GM21786 (cell line): Measurements from ENCODE around the gene CSF2.

Experiments
- ATAC-seq: cut with Tn5 transposase; IDR thresholded peaks from one replicate; pipeline ENCODE4 v1.9.1; 2021; ENCODE audit not compliant: unreplicated experiment

The CSF2 gene

DNA sequence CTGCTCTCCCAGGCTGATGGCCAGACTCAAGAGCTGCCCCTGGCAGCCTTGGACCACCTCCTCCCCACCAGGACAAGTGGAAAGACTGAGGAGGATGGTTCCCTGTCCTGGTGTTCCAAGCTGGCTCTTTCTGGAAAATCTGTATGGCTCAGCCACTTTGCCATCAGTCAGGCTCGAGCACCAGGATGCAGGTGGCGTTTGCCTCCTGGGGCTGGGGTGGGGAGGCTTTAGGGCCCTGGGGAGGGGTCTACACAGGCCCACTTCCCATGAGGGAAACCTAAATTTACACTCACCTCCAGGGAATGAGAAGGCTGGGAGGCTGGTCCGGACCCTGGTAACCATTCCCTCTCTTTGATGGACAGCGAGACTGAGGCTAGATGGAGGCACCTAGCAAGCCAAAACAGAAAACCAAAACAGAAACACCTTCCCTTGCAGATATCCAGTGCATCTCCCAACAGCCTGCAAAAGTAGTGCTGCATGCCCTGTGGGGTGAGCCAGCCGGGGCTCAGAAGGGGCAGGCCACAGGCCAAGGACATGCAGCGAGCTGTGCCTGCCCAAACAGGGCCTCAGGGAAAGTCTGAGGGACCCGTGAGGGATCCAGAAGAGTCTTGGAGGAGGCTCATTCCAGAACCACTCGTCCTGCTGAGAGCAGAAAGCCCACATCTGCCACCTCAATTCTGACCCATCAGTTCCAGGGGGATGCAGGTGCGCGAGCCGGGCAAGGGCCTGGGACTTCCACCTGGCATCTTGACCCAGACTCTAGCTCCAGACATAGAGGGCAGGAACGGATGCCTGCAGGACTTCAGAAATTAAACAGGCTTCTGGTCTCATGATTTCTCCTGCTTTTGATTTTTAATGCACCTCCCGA is 5.4 kb upstream of the CSF2 start:
- ATAC-seq, result no peak

DNA sequence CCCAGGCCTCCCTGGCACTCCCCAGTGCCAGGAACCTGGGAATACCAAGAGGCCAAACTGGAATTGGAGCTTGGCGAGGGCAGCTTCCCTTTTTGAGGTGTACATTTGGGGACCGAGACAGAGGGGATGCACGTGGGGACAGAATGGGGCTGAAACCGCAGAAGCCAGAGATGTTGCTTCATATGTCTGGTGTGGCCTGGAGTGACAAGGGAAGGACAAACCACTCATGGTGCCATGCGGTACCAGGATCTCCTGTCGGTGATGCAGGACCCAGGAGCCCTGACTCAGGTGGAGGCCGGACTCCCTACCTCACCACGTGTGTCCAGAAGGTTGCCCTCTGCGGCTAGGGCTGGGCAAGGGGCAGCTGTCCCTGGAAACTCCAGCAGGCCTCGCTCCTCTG is 4.0 kb upstream of the CSF2 start:
- no peak for ATAC-seq

DNA sequence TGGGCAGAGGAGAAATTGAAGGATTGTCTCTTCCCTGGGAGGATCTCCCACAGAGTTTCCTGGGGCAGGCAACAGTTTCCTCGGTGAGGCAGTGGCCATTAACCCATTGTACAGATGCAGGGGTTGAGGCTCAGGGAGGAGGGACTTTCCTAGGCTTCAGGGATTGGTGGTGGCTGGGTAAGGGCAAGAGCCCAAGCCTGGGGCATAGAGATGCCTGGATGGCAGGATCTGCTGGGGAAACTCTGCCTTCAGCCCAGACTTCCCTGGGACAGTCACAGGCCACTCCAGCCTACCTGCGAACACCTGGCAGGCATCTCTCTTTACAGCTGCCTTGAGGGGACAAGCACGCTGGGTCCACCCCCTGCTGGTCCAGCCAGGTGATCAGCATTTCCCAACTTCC is 3.6 kb upstream of the CSF2 start:
- ATAC-seq, result no peak

DNA sequence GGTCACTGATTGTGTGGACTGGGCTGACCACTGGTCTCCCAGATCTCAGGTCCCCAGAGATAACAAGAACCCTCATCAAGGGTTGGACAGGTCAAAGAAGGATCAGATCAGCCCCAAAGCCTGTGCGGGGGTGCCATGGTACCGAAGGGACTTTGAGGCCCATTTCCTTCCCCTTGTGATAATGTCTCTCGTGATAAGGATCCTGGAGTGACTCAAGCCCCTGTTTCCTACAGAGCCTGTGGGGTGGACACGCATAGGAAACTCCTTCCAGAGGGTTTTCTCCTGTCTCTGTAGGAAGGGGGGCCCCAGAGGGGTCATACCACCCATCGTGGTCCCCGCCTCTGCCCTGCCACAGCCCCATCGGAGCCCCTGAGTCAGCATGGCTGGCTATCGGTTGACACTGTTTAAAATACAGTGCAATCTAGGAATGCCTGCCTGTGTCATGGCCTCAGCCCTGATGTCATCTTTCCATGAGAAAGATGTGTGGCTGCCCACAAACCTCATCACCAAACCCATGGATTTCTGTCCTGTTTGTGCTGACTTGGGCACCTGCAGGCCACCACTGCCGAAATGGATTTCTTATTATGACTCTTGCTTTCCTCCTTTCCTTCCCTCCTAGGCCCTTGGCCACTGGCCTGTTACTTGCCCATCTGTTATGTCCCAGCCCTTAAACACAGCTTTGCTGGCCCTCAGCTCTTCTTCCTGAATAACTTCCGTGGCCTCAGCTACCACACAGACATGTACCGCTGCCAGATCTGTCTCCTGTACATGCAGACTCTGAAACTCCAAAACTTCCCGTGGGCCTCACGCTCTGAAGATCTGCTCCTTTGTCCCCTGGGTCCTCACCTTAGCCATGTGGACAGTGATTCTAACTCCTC is 2.9 kb upstream of the CSF2 start:
- ATAC-seq, result no peak

DNA sequence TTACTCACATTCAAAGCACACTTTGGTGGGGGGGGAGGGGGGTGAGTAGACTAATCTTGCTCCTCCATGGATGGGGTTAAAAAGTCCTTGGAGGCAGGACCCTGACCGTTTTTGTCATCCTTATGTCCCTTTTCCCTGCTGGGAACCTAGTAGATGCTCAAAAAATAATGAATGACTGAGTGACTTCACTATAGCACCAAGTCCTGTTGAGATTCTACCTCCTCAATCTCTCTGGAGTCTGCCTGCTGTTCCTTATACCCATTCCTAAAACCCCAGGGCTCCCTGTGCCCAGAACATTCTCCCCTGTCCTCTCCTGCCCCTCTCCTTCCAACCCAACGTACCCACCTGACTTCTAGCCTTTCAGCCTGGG is 2.3 kb upstream of the CSF2 start:
- no peak for ATAC-seq

DNA sequence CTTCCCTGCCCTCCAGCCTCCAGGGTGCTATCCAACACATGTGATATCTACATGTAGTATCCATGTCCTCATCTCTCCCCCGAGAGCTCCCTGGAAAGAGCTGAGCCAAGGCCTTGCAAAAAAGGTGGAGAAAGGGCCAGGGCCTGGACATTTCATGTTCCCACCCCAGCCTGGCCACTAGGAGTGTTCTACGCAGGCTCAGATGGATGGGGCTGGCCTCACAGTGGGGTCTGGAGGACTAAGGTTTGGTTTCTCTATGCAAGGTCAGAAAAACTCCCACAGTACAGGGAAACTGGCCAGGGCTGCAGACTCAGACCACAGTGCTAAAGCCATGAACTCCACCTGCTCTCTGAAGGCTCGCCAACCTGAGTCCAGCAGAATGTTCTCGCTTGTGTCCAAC is 1.5 kb upstream of the CSF2 start:
- ATAC-seq, result no peak

DNA sequence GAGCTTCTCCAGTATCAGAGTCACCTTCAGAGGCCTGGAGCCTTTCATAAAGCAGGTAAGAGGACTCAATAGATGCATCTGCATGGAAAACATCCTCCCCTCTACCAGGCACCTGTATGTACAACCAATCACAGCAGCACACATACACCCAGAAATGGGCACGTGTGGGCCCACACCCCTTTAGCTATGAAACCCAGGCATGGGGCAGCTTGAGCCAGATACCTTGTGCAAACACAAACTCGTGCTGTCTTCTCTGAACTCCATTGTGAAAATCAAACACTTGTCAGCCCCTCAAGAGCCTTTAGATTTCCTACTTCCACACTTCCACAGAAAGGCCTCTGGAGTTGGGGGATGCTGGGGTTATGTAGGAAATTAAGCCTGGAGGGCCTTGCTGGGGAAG is 1.1 kb upstream of the CSF2 start:
- ATAC-seq, result no peak

DNA sequence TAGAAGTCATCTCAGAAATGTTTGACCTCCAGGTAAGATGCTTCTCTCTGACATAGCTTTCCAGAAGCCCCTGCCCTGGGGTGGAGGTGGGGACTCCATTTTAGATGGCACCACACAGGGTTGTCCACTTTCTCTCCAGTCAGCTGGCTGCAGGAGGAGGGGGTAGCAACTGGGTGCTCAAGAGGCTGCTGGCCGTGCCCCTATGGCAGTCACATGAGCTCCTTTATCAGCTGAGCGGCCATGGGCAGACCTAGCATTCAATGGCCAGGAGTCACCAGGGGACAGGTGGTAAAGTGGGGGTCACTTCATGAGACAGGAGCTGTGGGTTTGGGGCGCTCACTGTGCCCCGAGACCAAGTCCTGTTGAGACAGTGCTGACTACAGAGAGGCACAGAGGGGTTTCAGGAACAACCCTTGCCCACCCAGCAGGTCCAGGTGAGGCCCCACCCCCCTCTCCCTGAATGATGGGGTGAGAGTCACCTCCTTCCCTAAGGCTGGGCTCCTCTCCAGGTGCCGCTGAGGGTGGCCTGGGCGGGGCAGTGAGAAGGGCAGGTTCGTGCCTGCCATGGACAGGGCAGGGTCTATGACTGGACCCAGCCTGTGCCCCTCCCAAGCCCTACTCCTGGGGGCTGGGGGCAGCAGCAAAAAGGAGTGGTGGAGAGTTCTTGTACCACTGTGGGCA is 642 bp downstream of the CSF2 start:
- ATAC-seq, result no peak

DNA sequence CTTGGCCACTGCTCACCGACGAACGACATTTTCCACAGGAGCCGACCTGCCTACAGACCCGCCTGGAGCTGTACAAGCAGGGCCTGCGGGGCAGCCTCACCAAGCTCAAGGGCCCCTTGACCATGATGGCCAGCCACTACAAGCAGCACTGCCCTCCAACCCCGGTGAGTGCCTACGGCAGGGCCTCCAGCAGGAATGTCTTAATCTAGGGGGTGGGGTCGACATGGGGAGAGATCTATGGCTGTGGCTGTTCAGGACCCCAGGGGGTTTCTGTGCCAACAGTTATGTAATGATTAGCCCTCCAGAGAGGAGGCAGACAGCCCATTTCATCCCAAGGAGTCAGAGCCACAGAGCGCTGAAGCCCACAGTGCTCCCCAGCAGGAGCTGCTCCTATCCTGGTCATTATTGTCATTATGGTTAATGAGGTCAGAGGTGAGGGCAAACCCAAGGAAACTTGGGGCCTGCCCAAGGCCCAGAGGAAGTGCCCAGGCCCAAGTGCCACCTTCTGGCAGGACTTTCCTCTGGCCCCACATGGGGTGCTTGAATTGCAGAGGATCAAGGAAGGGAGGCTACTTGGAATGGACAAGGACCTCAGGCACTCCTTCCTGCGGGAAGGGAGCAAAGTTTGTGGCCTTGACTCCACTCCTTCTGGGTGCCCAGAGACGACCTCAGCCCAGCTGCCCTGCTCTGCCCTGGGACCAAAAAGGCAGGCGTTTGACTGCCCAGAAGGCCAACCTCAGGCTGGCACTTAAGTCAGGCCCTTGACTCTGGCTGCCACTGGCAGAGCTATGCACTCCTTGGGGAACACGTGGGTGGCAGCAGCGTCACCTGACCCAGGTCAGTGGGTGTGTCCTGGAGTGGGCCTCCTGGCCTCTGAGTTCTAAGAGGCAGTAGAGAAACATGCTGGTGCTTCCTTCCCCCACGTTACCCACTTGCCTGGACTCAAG is 1.5 kb downstream of the CSF2 start:
- ATAC-seq, result no peak

DNA sequence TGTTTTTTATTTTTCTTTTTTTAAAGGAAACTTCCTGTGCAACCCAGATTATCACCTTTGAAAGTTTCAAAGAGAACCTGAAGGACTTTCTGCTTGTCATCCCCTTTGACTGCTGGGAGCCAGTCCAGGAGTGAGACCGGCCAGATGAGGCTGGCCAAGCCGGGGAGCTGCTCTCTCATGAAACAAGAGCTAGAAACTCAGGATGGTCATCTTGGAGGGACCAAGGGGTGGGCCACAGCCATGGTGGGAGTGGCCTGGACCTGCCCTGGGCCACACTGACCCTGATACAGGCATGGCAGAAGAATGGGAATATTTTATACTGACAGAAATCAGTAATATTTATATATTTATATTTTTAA is 2.1 kb downstream of the CSF2 start:
- no peak for ATAC-seq

DNA sequence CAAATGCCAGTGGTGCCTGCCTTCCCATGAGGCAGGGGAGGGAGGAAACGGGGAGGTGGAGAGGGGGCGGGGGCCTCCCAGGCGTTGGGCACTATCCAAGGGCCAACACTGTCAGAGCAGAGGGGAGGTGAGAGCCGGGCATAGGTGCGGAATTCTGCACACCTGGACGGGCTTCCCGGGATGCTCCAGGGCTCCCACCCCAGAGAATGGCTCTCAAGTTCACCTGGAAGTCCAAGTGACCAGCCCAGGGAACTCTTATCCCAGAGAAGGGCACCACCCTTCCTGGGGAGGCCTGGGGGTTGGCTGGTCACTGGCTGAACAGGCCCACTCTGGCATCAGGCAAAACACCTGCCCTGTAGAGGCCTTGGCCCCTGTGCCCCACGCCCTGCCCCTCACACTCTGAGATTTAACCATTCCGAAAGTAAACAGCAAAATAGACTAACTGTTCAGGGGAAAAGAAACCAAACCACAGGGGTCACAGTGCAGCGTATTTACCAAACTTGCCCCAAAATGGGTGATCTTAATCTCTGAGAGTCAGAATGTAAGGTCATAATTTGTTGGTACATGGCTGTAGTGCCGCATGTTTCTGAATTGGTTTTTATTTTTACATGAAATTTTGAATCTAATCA is 2.7 kb downstream of the CSF2 start:
- ATAC-seq, result no peak

DNA sequence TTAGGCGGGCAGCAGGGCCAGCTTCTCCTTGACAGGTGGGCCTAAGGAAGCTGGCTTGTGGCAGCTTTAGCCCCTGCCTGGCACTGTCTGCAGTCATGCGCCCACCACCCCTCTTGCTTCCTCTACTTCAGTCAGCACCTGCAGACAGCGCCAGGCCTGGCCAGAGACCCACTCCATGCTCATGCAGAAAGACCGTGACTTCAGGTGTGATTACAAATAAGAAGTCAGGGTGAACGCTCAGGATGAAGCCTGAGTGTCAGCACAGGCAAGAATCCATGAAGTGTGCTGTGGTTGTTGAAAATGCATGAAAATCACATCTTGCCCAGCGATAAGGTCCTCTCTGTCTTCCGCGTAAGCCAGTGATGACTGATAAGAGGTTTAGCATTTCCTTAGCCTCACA is 3.4 kb downstream of the CSF2 start:
- ATAC-seq, result no peak

DNA sequence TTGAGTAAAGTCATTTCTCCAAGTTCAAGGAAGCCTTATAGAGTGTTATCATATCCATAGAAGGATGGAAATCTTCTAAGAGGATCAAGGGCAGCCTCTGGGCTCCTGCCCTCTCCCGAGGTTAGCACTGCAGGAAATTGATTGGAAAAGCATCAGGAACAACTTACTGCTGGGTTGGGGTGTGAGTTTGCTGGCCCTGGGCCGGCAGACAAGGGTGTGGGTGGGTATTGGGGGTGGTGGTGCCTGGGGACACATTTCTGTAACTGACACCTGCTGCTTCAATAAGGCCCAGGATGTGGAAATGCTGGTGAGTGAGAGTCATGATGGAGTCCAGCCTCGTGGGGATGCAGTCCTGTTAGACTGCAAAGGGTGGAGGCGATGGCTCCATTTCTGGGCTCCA is 5.5 kb downstream of the CSF2 start:
- no peak for ATAC-seq

DNA sequence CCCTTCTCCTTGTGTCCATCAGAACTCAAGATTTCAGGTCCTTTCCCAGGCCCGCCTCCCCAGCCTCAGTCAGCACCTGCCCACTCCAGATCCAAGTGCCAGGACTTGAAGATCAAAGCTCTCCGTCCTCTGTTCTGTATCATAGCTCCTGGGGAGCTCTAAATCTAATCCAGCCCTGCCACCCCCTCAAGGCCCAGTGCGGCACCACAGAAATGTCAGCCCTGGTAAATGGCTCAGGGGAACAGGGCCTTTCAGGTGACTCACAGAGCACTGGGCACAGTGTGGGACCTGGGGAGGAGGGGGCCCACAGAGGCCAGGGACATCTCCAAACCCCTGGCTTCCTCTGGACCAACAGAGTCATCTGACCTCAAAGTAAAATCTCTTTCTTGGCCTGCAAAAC is 6.0 kb downstream of the CSF2 start:
- ATAC-seq, result no peak

DNA sequence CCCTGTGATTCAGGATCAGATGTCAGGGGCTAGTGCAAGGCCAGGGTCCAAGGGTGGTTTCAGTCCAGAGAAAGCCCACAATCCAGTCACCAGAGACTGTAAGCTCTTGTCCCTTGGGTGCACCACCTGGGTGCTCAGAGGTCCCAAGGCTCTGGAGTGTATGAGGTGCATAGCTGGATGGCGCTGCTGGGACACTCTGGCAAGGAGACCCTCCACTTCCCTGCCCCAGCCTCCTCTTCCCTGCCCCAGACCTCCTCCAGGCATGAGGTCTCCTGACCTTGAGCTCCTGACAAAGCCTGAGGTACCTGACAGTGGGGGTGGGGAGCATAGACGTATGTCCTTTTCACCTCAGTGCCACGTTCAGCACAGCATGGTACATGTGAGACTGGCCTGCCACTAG is 7.0 kb downstream of the CSF2 start:
- ATAC-seq, result no peak

DNA sequence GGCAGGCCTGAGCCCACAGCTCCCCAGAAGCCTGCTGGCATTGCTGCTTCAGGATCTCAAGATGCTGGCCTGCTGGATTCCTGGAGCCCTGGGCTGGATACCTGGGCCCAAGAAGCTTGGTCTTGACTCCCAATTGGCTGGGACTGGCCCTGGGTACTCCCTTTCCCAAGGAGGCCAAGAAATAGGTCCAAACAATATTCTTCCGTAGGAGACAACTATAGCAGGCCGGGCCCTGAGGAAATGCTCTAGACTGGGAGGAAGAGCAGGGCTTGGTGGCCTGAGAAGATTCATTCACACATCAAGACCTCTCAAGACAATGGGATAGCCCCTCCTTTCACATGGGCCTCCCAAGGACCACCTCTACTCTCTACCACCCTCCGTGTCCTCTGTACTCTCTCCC is 7.9 kb downstream of the CSF2 start:
- ATAC-seq, result no peak

DNA sequence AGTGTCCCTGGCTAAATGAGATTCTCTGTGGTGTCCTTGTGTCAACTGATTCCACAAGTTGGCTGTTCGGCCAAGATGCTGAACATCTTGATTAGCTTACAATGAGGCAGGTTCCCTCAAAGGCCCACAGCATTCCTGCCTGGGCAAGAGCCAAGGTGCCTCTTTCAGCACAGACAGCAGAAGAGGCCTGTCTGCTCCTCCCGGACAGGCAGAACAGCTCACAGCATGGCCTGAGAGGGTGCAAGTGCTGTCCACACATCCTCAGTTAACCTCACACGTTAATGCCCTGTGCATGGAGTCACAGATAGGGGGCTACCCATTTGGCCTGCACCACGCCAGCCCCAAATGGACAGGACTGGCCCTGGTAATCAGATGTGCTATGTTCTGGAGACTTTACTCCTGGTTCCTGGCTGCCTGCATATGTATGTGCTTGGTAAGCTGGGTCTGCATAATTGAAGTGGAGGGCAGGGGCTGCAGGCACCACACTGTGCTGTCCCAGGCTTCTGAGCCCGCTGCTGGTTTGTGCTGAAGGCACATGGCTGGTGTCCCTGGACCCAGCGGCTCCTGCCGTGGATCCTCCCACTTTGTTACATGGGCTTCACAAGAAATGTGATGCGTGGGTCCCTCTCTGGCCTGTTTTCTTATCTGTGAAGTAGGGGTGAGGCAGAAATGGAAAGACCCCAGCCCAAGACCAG is 8.9 kb downstream of the CSF2 start:
- no peak for ATAC-seq

DNA sequence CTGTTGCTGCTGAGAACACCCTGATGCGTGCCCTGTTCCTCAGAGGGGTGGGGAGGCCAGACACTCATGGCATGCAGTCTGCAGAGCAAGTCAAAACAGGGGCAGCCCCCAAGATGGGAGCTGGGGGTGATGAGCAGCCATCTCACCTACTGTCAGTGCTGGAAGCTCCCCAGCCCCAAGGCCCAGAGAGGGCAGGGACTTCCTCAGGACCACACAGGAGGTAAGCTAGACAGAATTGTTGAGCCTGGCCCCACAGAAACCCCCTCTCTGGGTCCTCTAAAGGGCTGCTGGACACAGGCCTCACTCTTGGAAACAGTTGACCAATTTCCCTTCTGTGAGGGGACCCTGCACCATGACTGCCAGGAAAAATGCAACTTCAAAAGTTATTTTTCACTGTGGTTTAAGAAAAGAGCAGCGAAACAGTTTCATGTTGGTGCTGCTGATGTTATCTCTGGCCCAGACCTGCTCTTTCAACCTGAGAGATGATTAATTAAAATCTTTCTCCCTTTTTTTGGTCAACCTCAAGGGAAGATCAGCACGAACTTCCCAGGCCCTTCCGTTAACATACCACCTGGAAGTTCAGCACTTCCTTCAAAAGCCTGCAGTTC is 9.6 kb downstream of the CSF2 start:
- ATAC-seq, result no peak

DNA sequence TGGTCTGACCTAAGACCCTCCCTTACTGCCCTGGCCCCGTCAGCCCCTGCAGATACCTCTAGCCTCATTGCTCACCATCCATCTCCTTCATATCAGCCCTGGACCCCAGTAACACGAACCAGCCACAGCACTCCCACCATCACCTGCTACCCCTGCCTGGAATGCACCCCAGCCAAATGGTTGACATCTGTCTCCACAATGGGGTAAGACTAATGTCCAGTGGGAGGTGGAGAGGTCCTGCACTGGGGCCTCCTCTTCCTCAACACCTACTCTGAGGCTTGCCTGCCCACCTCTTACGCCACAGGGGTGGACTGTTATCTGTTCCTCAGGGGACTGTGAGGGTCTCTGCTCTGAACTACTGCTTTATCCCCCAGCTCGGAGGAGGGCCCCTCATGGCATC is 12.1 kb downstream of the CSF2 start:
- no peak for ATAC-seq
